HG02763 (cell line): Measurements from ENCODE around the gene PRKAR1B.

Experiments
- ATAC-seq: cut with Tn5 transposase; IDR thresholded peaks from one replicate; pipeline ENCODE4 v1.9.1; 2021; ENCODE audit warnings: mild to moderate bottlenecking, moderate library complexity; ENCODE audit not compliant: unreplicated experiment

The PRKAR1B gene

GRCh38 chr7:501526-501925 lies 225.6 kb downstream of the PRKAR1B start:
- no peak for ATAC-seq

GRCh38 chr7:500521-501420 lies 226.3 kb downstream of the PRKAR1B start:
- ATAC-seq, result no peak

- no peak for ATAC-seq
Measured at GRCh38 chr7:499853-500485, 227.1 kb downstream of the PRKAR1B start.
